Measurements from ENCODE around the gene SUMF1.
"Not testable (repeated sequence)": the region's sequence is repeated elsewhere in the genome, so short reads cannot be mapped to it uniquely, and the experiment has no call there.

SUMF1 gene

DNA sequence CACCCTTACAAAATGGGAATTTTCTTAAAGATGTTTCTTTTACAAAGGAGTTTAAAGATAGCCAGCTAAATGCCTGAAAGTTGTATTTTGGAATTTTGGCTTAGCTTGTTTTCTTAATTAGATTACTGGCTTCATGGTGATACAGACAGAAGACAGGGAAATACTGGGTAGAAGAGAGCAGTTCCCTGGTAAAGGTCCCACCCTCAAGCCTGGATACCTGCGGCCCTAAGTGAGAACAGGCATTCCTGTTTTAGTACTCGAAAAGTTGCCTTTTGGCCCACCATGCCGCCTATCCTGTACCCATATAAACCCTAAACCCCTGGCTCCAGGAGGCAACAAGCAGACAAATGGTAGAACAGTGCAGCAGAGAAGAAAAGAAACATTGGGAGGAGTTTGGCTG is 134.5 kb downstream of the SUMF1 start:
- DNase-seq: no peak

- no peak for DNase-seq
Measured at GRCh38 chr3:4332111-4332510, 135.0 kb downstream of the SUMF1 start.

DNA sequence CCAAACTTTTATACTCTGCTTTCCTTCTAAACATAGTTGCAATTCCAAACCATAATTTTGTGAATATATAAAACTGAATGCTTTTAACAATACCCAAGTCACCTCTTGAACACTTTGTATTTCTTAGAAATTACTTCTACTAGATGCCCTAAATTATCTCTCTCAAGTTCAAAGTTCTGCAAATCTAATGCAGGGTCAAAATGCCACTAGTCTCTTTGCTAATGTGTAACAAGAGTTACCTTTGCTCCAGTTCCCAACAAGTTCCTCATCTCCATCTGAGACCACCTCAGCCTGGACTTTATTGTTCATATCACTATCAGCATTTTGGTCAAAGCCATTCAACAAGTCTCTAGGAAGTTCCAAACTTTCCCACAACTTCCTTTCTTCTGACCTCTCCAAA is 137.3 kb downstream of the SUMF1 start:
- not testable (repeated sequence) for DNase-seq

DNA sequence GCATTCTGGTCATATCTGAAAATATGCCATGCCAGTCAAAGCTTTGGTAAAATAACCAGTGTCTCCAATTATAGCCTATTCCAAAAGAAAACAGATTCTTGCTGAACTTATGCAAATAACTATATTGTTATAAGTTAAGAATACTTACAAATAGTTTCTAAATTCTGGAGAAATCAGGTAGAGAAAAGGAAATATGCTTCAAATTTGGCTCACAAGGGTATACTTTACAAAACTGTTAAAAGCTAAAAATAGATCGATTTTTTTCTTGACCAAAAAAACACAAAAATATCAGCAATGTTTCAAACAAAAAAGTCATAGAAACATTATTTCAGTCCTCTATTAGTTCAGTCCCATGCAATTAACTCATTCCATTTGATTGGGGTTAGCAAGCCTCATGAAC is 140.2 kb downstream of the SUMF1 start:
- DNase-seq: no peak

GRCh38 chr3:4323246-4324027 is 143.6 kb downstream of the SUMF1 start:
- no peak for DNase-seq

GRCh38 chr3:4322635-4323034 is 144.4 kb downstream of the SUMF1 start:
- no peak for DNase-seq

- DNase-seq: no peak
Measured at GRCh38 chr3:4321732-4322131, 145.3 kb downstream of the SUMF1 start.

- no peak for DNase-seq
Measured at GRCh38 chr3:4320096-4320911, 146.8 kb downstream of the SUMF1 start.

DNA sequence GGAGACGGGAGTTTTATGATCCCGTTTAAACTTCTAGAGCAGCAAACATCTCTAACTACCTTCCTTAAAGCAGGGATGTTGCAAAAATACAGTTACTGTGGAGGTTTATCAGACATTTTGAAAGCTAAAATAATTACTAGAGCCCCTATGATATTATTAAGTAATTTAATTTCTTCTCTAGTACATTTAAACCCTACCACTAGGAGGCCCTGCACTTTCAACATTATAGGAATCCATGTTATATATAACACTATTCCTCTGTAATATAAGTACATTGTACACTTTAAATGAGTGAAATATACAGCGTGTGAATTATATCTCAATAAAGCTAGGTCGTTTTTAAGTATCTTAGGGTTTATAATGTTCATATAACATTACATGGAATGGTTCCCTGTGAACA is 152.4 kb downstream of the SUMF1 start:
- no peak for DNase-seq

GRCh38 chr3:4313606-4314293 is 153.3 kb downstream of the SUMF1 start:
- DNase-seq: no peak

- DNase-seq: no peak
Measured at GRCh38 chr3:4311496-4311895, 155.6 kb downstream of the SUMF1 start.
